Mucosa of descending colon (tissue), 3 donors: ENCODE measurements around the gene CFAP73. TPM values are rescaled to one million over a fixed set of nuclear protein-coding genes. Genes with fewer than 3 reads are reported as not detected.

Experiments
- ATAC-seq: fragments of 200-7000 bp; cut with Tn5 transposase; one replicate; pipeline ENCODE4 v1.9.1; 2020; ENCODE audit warnings: mild to moderate bottlenecking, moderate library complexity
- DNase-seq, 3 donors: peaks; one replicate each; pipeline ENCODE4 v3.0.0-alpha.2; 2020
- H3K36me3 ChIP-seq: fragments of 200-600 bp; one replicate; pipeline ENCODE4 v1.8.0; 2021; ENCODE audit warnings: low read depth, mild to moderate bottlenecking
- H3K4me1 ChIP-seq: fragments of 200-600 bp; one replicate; pipeline ENCODE4 v1.8.0; 2021; ENCODE audit warnings: low read depth, mild to moderate bottlenecking
- H3K4me3 ChIP-seq: fragments of 200-600 bp; one replicate; pipeline ENCODE4 v1.8.0; 2021; ENCODE audit warnings: mild to moderate bottlenecking
- H3K9me3 ChIP-seq: fragments of 200-600 bp; one replicate; pipeline ENCODE4 v1.8.0; 2021; ENCODE audit warnings: mild to moderate bottlenecking
- intact Hi-C, 2 donors: fragments of 100-400 bp; cut with DNase I in 1 of 2; cut with micrococcal nuclease in 1 of 2; formaldehyde crosslinking; loops; one replicate each; pipeline versions ENCODE4 v1.11.0 to v1.11.1; 2022; cut with DNase I, micrococcal nuclease
- total RNA-seq, 3 donors: library from RNA; stranded (reverse); fragmentation: NEBNext Ultra II Directional in 2 of 3; extraction: Animal tissue kit (Norgen Biotek cat#: 25700) in 2 of 3; gene quantifications; one replicate each; pipeline versions ENCODE4 v1.2.1 to v1.2.4, GENCODE V29; 2021 to 2023
- TF ChIP-seq, protein P1 (sequence below): fragments of 200-600 bp; IDR thresholded peaks from one replicate; pipeline ENCODE4 v1.8.0; 2022; ENCODE audit warnings: antibody characterized with exemption, mild to moderate bottlenecking
- donor health status: DM: no; HTN: no; CAD: no; lungs with moderate emphysema.
- donor health status: DM: no; HTN: no; CAD: no.
- donor health status: DM: no; HTN: yes; CAD: no.

Gene CFAP73
- total RNA-seq, 3 donors from 2014 or later: 0.34 TPM; not detected in 2

DNA sequence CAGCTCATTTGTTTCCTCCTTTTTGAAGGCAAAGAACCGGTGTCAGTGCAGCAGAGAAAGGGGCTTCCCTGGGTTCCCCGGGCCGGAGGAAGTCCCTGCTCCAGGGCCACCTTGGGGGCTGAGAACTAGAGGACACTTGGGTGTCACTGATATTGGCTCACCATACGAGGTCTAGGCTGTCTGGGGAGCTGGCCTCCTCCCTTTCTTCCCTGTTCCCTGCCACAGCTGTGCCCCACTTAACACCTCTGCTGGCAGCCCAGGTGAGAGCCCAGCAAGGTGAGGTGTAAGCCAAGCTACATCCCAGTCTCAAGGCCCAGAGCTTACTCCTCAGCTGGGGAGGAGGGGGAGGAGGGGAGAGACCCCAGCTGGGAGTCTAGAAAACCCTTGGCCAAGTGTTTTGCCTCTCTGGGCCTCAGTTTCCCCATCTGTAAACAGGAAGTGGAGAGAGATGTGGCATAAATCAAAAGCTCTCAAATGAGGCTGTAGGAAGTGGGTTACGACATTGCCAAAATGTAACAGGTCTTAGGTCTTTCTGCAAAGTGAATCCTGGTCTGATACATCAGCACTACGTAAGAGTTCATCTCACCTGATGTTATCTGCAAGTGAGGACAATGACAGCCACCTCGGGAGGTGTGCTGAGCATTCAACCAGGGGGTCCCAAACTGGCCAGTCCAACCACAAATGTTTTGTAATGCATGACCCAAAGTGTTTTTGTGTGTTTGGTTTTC is 39.5 kb upstream of the CFAP73 start:
- no peak overlapping the region for H3K4me3 ChIP-seq
- no peaks in the 10 kb centered on the region for H3K4me1 ChIP-seq
- intact Hi-C loops: no loop called here
- no peaks in the 10 kb centered on the region for H3K36me3 ChIP-seq
- no peaks in the 10 kb centered on the region for H3K9me3 ChIP-seq
- ATAC-seq: no peak
- DNase-seq: no peak
- TF ChIP-seq, protein P1, sequence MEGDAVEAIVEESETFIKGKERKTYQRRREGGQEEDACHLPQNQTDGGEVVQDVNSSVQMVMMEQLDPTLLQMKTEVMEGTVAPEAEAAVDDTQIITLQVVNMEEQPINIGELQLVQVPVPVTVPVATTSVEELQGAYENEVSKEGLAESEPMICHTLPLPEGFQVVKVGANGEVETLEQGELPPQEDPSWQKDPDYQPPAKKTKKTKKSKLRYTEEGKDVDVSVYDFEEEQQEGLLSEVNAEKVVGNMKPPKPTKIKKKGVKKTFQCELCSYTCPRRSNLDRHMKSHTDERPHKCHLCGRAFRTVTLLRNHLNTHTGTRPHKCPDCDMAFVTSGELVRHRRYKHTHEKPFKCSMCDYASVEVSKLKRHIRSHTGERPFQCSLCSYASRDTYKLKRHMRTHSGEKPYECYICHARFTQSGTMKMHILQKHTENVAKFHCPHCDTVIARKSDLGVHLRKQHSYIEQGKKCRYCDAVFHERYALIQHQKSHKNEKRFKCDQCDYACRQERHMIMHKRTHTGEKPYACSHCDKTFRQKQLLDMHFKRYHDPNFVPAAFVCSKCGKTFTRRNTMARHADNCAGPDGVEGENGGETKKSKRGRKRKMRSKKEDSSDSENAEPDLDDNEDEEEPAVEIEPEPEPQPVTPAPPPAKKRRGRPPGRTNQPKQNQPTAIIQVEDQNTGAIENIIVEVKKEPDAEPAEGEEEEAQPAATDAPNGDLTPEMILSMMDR: no peak

DNA sequence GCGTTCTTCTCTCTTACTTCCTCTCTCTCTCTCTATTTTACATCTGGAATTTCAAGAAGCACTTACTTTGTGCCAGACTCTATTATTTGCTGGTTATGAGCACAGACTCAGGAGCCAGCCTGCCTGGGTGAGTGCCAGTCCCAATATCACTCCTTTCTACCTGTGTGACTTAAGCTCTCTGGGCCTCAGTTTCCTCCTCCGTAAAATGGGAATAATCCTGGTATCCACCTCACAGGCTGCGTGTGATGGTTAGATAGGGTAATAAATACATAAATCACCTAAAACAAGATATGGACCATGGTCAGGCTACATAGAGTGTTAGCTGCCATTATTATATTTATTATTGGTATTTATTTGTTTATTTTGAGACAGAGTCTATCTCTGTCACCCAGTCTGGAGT is 38.3 kb upstream of the CFAP73 start:
- no peaks in the 10 kb centered on the region for H3K4me1 ChIP-seq

GRCh38 chr12:113112043-113112899 is 37.3 kb upstream of the CFAP73 start:
- no peak overlapping the region for H3K4me3 ChIP-seq
- DNase-seq (no peak), ATAC-seq (no peak)
- no peaks in the 10 kb centered on the region for H3K36me3 ChIP-seq
- H3K9me3 ChIP-seq: no peaks in the 10 kb centered on the region
- intact Hi-C loops: no loop called here
- TF ChIP-seq, protein P1: no peak
- no peaks in the 10 kb centered on the region for H3K4me1 ChIP-seq

More for the DNA sequence above, 38.3 kb upstream of the CFAP73 start:
- H3K36me3 ChIP-seq: no peaks in the 10 kb centered on the region
- no peak overlapping the region for H3K4me3 ChIP-seq
- H3K9me3 ChIP-seq: no peaks in the 10 kb centered on the region
- intact Hi-C loops: no loop called here
- TF ChIP-seq, protein P1: no peak
- ATAC-seq (no peak), DNase-seq (no peak)

DNA sequence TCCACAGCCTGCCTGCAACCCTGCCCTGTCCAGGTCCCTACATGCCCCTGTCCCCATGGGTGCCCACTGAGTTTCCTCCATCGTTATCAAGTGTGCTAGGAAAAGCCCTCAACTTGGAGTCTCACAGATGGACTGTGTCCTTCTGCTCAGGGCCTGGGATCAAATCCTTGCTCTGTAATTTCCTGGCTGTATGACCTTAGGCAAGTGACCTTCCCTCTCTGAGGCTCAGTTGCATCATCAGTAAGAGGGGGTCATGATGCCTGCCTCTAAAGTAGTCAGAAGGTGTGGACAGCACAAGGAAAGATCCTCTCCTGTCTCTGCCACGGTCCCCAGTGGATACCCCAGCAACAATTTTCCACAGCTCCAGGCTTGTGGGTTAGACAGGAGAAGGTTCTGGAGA is 36.1 kb upstream of the CFAP73 start:
- no peak overlapping the region for H3K4me3 ChIP-seq
- H3K4me1 ChIP-seq: no peaks in the 10 kb centered on the region
- intact Hi-C loops: no loop called here
- no peaks in the 10 kb centered on the region for H3K9me3 ChIP-seq
- no peak for DNase-seq
- ATAC-seq: no peak
- no peaks in the 10 kb centered on the region for H3K36me3 ChIP-seq
- TF ChIP-seq, protein P1: no peak

DNA sequence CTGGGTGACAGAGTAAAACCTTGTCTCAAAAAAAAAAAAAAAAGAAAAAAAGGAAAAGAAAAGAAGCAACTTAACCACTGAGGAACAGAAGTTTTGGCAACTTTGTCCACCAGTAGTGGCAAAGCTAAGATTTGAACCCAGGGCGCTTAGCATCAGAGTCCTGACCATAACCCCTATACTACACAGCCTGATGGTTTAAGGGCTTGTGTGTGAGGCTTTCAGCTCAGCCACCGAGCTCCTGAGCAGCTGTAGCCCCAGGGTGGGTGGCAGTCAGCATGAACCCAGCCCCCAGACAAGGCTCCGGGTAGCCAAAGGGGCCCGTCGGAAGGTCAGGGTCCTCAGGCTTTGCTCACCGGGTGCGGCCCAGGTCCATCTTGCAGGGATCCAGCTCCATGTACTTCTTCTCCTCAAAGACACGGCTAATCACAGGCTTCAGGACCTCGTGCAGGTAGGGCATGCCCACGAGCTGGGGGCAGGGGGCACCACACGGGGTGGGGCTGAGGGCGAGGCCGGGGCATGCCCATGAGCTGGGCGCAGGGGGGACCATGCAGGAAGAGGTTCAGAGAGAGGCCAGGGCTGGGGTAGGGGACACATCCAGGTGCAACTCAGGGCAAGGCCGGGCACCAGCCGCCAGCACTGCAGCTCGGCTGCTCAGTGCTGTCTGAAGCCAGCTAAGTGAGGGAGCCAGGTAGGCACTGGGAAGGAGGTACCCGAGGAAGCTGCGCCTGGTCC is 34.9 kb upstream of the CFAP73 start:
- intact Hi-C loops: no loop called here
- ATAC-seq: no peak

More for the DNA sequence above, 34.9 kb upstream of the CFAP73 start:
- H3K4me3 ChIP-seq: no peak overlapping the region
- TF ChIP-seq, protein P1: no peak
- H3K9me3 ChIP-seq: no peaks in the 10 kb centered on the region
- H3K36me3 ChIP-seq: no peaks in the 10 kb centered on the region
- no peaks in the 10 kb centered on the region for H3K4me1 ChIP-seq
- DNase-seq: no peak
